A673 (cell line): ENCODE results near the gene SPATA24.

ENCODE experiments used
- EZH2 ChIP-seq: fragments of 200-600 bp; sonication (generic); IDR thresholded peaks from 2 replicates; pipeline ENCODE4 v1.6.1; 2017; ENCODE audit warnings: borderline replicate concordance, low read depth, mild to moderate bottlenecking, mixed read lengths, antibody characterized with exemption, low read length; ENCODE audit not compliant: poor library complexity, severe bottlenecking
- TF ChIP-seq, protein P1 (sequence below): fragments of 300-800, 200-600 bp; sonication (generic); conservative IDR thresholded peaks from 2 replicates; pipeline ENCODE4 v1.5.1; 2017; ENCODE audit warnings: low read depth, mild to moderate bottlenecking, antibody characterized with exemption, low read length, moderate library complexity, mixed read lengths

DNA sequence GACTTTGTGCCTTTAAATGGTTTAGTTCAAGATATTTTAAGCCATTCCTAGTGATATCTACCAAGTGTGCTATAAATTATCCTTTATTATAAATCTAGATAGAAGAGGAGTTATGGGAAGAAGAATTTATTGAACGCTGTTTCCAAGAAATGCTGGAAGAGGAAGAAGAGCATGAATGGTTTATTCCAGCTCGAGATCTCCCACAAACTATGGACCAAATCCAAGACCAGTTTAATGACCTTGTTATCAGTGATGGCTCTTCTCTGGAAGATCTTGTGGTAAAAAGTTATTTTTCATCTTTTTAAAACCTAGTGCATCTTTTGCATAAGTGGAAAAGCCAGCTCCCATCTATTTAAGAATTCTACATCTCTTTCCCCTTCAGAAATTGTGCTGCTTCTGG is 39.4 kb downstream of the SPATA24 start:
- TF ChIP-seq, protein P1, sequence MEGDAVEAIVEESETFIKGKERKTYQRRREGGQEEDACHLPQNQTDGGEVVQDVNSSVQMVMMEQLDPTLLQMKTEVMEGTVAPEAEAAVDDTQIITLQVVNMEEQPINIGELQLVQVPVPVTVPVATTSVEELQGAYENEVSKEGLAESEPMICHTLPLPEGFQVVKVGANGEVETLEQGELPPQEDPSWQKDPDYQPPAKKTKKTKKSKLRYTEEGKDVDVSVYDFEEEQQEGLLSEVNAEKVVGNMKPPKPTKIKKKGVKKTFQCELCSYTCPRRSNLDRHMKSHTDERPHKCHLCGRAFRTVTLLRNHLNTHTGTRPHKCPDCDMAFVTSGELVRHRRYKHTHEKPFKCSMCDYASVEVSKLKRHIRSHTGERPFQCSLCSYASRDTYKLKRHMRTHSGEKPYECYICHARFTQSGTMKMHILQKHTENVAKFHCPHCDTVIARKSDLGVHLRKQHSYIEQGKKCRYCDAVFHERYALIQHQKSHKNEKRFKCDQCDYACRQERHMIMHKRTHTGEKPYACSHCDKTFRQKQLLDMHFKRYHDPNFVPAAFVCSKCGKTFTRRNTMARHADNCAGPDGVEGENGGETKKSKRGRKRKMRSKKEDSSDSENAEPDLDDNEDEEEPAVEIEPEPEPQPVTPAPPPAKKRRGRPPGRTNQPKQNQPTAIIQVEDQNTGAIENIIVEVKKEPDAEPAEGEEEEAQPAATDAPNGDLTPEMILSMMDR: no peak
- no peak for TF ChIP-seq EZH2
